Measurements from ENCODE around the gene COX8C.

The COX8C gene

DNA sequence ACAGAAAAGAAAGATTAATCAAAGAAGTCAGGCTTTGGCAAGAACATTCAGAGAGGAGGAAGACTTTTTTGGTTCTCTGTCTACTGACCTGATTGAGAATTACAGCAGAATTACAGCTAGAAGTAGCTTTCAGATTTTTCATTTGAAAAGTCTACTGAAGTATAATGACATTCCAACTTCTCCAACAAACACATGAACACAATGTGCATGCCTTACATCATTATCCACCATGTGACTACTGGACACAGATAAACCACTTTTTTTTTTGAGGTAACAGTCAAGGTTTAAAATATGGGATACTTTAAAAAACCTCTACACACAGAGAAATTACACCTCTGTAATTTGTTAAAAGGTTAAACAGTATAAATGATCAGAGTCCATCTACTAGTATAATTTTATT is 26.5 kb upstream of the COX8C start:
- Histone ChIP-seq H3K79me2 (ENCODE audit: control insufficient read depth, insufficient read depth, low read length, unreplicated experiment) (peaks cover 89% of the 10 kb centered on the region), H3K27ac (ENCODE audit: low read depth, low read length) (no peak overlapping the region)

GRCh38 chr14:93322929-93323599 is 23.9 kb upstream of the COX8C start:
- Histone ChIP-seq H3K4me3 (ENCODE audit: low read depth, low read length) (no peak overlapping the region), H3K36me3 (ENCODE audit: insufficient read depth, low read length) (no peaks in the 10 kb centered on the region), H2AFZ (ENCODE audit: low read length, unreplicated experiment) (no peak overlapping the region), H3K27me3 (ENCODE audit: insufficient read depth, low read length) (no peaks in the 10 kb centered on the region), H3K4me1 (ENCODE audit: control insufficient read depth, insufficient read depth, low read length, unreplicated experiment) (peaks cover 26% of the 10 kb centered on the region), H3K27ac (ENCODE audit: low read depth, low read length) (no peak overlapping the region), H3K79me2 (ENCODE audit: control insufficient read depth, insufficient read depth, low read length, unreplicated experiment) (peaks cover 93% of the 10 kb centered on the region)

More for the DNA sequence above, 26.5 kb upstream of the COX8C start:
- Histone ChIP-seq H2AFZ (ENCODE audit: low read length, unreplicated experiment) (no peak overlapping the region), H3K27me3 (ENCODE audit: insufficient read depth, low read length) (no peaks in the 10 kb centered on the region), H3K36me3 (ENCODE audit: insufficient read depth, low read length) (no peaks in the 10 kb centered on the region), H3K4me1 (ENCODE audit: control insufficient read depth, insufficient read depth, low read length, unreplicated experiment) (peaks cover 43% of the 10 kb centered on the region), H3K4me3 (ENCODE audit: low read depth, low read length) (no peak overlapping the region)

DNA sequence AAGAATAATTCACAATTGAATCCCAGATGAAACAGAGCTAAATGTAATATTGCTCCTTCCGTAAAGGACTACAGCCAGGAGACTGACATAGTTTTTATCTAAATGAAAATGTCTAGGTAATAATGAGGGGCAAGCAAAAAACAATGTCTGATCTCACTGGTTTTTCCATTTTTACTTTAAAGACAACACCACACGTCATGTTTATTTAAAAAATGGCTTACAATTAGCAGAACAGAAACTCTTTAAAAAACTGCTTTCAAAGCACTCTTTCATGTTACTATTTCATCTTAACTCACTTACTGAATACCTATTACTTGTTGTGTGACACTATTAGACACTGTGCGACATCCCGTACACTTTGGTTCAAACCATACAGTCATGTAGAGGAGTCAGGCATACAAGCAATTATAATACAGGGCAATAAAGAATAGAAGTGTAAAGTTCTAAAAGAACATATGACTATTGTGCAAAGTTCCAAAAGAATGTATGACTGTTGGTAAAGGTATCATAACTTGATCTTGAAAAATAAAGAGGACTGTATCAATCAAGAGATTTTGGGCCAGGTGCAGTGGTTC is 23.3 kb upstream of the COX8C start:
- no peaks in the 10 kb centered on the region for H3K27me3 ChIP-seq (ENCODE audit: insufficient read depth, low read length)
- H2AFZ ChIP-seq (ENCODE audit: low read length, unreplicated experiment): no peak overlapping the region
- no peak overlapping the region for H3K27ac ChIP-seq (ENCODE audit: low read depth, low read length)
- no peaks in the 10 kb centered on the region for H3K36me3 ChIP-seq (ENCODE audit: insufficient read depth, low read length)
- H3K4me1 ChIP-seq (ENCODE audit: control insufficient read depth, insufficient read depth, low read length, unreplicated experiment): peaks cover 20% of the 10 kb centered on the region
- H3K4me3 ChIP-seq (ENCODE audit: low read depth, low read length): no peak overlapping the region
- H3K79me2 ChIP-seq (ENCODE audit: control insufficient read depth, insufficient read depth, low read length, unreplicated experiment): peaks cover 95% of the 10 kb centered on the region

DNA sequence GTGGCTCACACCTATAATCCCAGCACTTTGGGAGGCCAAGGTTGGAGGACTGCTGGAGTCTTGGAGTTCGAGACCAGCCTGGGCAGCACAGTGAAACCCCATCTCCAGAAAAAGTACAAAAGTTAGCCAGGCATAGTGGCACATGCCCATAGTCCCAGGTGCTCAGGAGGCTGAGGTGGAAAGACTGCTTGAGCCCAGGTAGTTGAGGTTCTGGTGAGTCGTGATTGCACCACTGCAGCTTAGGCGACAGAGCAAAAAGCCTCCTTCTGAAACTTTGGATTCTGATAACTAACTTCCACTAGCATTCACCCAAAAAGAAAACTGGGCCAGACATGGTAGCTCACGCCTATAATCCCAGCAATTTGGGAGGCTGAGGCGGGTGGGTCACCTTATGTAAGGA is 20.8 kb upstream of the COX8C start:
- H3K27me3 ChIP-seq (ENCODE audit: insufficient read depth, low read length): no peaks in the 10 kb centered on the region
- H3K36me3 ChIP-seq (ENCODE audit: insufficient read depth, low read length): no peaks in the 10 kb centered on the region
- H3K27ac ChIP-seq (ENCODE audit: low read depth, low read length): no peak overlapping the region
- H2AFZ ChIP-seq (ENCODE audit: low read length, unreplicated experiment): no peak overlapping the region
- peaks cover 24% of the 10 kb centered on the region for H3K4me1 ChIP-seq (ENCODE audit: control insufficient read depth, insufficient read depth, low read length, unreplicated experiment)
- H3K4me3 ChIP-seq (ENCODE audit: low read depth, low read length): no peak overlapping the region
- H3K79me2 ChIP-seq (ENCODE audit: control insufficient read depth, insufficient read depth, low read length, unreplicated experiment): peaks cover 95% of the 10 kb centered on the region

- H2AFZ ChIP-seq (ENCODE audit: low read length, unreplicated experiment): no peak overlapping the region
- H3K27me3 ChIP-seq (ENCODE audit: insufficient read depth, low read length): no peaks in the 10 kb centered on the region
- H3K4me3 ChIP-seq (ENCODE audit: low read depth, low read length): no peak overlapping the region
- H3K36me3 ChIP-seq (ENCODE audit: insufficient read depth, low read length): no peaks in the 10 kb centered on the region
- no peak overlapping the region for H3K27ac ChIP-seq (ENCODE audit: low read depth, low read length)
- peaks cover 90% of the 10 kb centered on the region for H3K79me2 ChIP-seq (ENCODE audit: control insufficient read depth, insufficient read depth, low read length, unreplicated experiment)
- peaks cover 27% of the 10 kb centered on the region for H3K4me1 ChIP-seq (ENCODE audit: control insufficient read depth, insufficient read depth, low read length, unreplicated experiment)
These were observed 18.4 kb upstream of the COX8C start for GRCh38 chr14:93328546-93328945.

DNA sequence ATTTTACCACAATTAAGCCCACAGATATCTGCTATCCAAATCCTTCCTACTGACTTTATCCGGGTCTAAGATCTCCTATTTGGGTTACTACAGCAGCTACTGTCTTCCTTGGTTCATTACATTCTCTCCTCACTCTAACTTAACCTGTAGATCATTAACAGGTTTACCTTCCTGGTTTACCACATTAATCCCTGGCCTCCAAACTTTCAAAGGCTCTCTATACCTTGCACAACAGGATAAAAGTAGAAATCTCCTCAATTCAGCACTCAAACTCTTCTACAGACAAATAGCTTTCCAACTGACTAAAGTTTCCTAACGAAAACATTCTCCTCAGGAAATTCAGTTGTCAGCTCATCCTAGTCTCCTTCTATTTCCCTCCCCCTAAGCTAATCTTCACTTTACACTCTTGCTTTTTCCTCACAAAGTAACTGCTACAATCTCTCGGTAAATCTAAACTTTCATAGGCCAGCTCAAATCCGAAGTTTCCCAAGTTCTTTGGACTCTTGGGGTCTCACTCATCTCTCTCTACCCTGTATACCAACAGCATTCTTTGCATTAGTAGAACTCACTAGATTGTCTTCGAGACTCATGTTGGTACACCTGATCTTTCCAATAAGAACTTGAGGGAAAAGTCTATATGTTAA is 16.9 kb upstream of the COX8C start:
- Histone ChIP-seq H2AFZ (ENCODE audit: low read length, unreplicated experiment) (no peak overlapping the region), H3K79me2 (ENCODE audit: control insufficient read depth, insufficient read depth, low read length, unreplicated experiment) (peaks cover 88% of the 10 kb centered on the region), H3K27me3 (ENCODE audit: insufficient read depth, low read length) (no peaks in the 10 kb centered on the region), H3K27ac (ENCODE audit: low read depth, low read length) (no peak overlapping the region), H3K4me1 (ENCODE audit: control insufficient read depth, insufficient read depth, low read length, unreplicated experiment) (peaks cover 33% of the 10 kb centered on the region), H3K4me3 (ENCODE audit: low read depth, low read length) (peak overlapping the region; percentile 9; the same call in 1 of the 2 replicates), H3K36me3 (ENCODE audit: insufficient read depth, low read length) (no peaks in the 10 kb centered on the region)

GRCh38 chr14:93330609-93331000 is 16.4 kb upstream of the COX8C start:
- Histone ChIP-seq H3K36me3 (ENCODE audit: insufficient read depth, low read length) (no peaks in the 10 kb centered on the region), H3K4me1 (ENCODE audit: control insufficient read depth, insufficient read depth, low read length, unreplicated experiment) (peaks cover 33% of the 10 kb centered on the region), H3K4me3 (ENCODE audit: low read depth, low read length) (peak overlapping the region; percentile 80), H3K27ac (ENCODE audit: low read depth, low read length) (no peak overlapping the region), H2AFZ (ENCODE audit: low read length, unreplicated experiment) (no peak overlapping the region), H3K79me2 (ENCODE audit: control insufficient read depth, insufficient read depth, low read length, unreplicated experiment) (peaks cover 83% of the 10 kb centered on the region), H3K27me3 (ENCODE audit: insufficient read depth, low read length) (no peaks in the 10 kb centered on the region)

DNA sequence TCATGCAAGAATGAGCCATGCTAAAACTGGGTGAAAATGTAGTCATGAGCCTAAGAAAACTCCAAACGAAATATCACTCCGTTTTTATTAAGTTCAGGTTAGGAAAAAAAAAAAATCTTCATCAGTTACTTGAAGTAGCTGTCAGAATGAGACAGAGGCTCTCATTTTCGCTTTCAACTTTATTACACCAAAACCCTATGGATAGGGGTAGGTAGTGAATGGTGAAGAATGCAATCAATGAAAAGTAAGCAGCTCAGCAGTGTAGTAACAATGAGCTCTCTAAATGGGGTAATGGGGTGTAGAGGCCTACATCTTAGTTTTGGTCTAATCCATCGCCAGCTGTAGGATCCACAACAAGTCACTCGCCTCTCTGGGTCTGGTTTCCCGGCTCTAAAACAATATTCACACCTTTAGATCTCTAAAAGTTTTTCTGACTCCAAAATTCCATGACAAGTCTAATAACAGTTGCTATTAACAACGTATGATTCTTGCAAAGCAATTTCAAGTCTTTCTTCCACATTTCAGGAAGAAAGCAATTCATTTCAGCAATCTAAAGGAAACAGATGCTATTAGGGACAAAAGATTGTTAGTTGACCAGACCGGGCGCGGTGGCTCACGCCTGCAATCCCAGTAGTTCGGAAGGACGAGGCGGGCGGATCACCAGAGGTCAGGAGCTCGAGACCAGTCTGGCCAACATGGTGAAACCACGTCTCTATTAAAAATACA is 15.8 kb upstream of the COX8C start:
- Histone ChIP-seq H3K4me3 (ENCODE audit: low read depth, low read length) (peak overlapping the region; percentile 80), H2AFZ (ENCODE audit: low read length, unreplicated experiment) (no peak overlapping the region), H3K4me1 (ENCODE audit: control insufficient read depth, insufficient read depth, low read length, unreplicated experiment) (peaks cover 33% of the 10 kb centered on the region), H3K27ac (ENCODE audit: low read depth, low read length) (no peak overlapping the region), H3K79me2 (ENCODE audit: control insufficient read depth, insufficient read depth, low read length, unreplicated experiment) (peaks cover 77% of the 10 kb centered on the region), H3K36me3 (ENCODE audit: insufficient read depth, low read length) (no peaks in the 10 kb centered on the region), H3K27me3 (ENCODE audit: insufficient read depth, low read length) (no peaks in the 10 kb centered on the region)

- Histone ChIP-seq H2AFZ (ENCODE audit: low read length, unreplicated experiment) (peak overlapping the region; percentile 96), H3K27ac (ENCODE audit: low read depth, low read length) (peak overlapping the region; percentile 80), H3K36me3 (ENCODE audit: insufficient read depth, low read length) (no peaks in the 10 kb centered on the region), H3K27me3 (ENCODE audit: insufficient read depth, low read length) (no peaks in the 10 kb centered on the region), H3K79me2 (ENCODE audit: control insufficient read depth, insufficient read depth, low read length, unreplicated experiment) (peaks cover 71% of the 10 kb centered on the region), H3K4me3 (ENCODE audit: low read depth, low read length) (peak overlapping the region; percentile 80), H3K4me1 (ENCODE audit: control insufficient read depth, insufficient read depth, low read length, unreplicated experiment) (peaks cover 33% of the 10 kb centered on the region)
These were observed 15.1 kb upstream of the COX8C start for GRCh38 chr14:93331728-93332396.

DNA sequence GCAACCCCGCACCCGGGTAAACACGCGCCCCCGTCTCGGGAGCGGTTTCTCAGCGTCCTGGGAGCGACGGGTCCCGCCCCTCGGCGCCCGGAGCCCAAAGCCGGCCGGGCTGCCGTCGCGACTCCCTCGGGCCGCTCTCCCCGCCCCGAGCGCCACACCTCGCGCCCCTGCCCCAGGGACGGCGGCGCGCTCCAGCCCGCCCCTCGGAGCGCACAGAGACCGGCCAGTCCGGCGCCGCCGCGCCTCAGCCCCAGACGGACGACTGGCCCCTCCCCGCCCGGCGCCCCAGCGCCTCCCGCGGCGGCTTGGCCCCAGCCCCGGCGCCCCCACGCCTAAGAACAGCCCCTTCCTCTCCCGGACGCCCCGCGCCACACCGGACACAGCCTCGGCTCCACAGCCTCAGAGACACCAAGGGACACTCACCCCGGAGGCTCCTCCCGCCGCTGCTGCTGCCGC is 14.6 kb upstream of the COX8C start:
- Histone ChIP-seq H3K4me3 (ENCODE audit: low read depth, low read length) (peak overlapping the region; percentile 80), H3K36me3 (ENCODE audit: insufficient read depth, low read length) (no peaks in the 10 kb centered on the region), H2AFZ (ENCODE audit: low read length, unreplicated experiment) (peak overlapping the region; percentile 96), H3K4me1 (ENCODE audit: control insufficient read depth, insufficient read depth, low read length, unreplicated experiment) (peaks cover 33% of the 10 kb centered on the region), H3K79me2 (ENCODE audit: control insufficient read depth, insufficient read depth, low read length, unreplicated experiment) (peaks cover 66% of the 10 kb centered on the region), H3K27me3 (ENCODE audit: insufficient read depth, low read length) (no peaks in the 10 kb centered on the region), H3K27ac (ENCODE audit: low read depth, low read length) (peak overlapping the region; percentile 80)

Data from ACC112 (cell line).